GM12864 (cell line): ENCODE measurements around the gene CFAP90.

Experiments
- DNase-seq: peaks from one replicate; pipeline ENCODE4 v3.0.0-alpha.2; 2011; ENCODE audit warnings: low read depth
- H3K4me3 ChIP-seq: 2 replicates; pipeline ENCODE4 v1.5.1; 2011; ENCODE audit warnings: mild to moderate bottlenecking, low read depth, low read length, control low read depth
- TF ChIP-seq, protein P1 (sequence below): IDR thresholded peaks from 2 replicates; pipeline ENCODE4 v1.5.1; 2011; ENCODE audit warnings: low read depth, mild to moderate bottlenecking, moderate library complexity, low read length, control low read depth, inconsistent platforms; ENCODE audit errors: missing control alignments

Gene CFAP90

DNA sequence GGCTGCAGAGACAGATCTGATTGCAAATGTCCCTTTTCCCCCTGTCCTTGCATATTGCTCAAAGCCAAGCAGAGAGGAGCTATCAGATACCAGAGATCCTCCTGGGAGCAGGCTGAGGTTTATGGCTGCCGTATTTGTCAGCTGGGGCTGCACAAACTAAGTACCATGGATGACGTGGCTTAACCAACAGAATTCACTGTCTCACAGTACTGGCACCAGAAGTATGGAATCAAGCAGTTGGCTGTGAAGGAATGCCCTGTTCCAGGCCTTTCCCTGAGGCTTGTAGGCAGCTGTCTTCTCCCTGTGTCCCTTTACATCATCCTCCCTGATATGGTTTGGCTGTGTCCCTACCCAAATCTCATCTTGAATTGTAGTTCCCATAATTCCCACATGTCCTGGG, 2.6 kb downstream of the CFAP90 start:
- DNase-seq, result no peak
- H3K4me3 ChIP-seq, result no peak overlapping the region
- TF ChIP-seq, protein P1, sequence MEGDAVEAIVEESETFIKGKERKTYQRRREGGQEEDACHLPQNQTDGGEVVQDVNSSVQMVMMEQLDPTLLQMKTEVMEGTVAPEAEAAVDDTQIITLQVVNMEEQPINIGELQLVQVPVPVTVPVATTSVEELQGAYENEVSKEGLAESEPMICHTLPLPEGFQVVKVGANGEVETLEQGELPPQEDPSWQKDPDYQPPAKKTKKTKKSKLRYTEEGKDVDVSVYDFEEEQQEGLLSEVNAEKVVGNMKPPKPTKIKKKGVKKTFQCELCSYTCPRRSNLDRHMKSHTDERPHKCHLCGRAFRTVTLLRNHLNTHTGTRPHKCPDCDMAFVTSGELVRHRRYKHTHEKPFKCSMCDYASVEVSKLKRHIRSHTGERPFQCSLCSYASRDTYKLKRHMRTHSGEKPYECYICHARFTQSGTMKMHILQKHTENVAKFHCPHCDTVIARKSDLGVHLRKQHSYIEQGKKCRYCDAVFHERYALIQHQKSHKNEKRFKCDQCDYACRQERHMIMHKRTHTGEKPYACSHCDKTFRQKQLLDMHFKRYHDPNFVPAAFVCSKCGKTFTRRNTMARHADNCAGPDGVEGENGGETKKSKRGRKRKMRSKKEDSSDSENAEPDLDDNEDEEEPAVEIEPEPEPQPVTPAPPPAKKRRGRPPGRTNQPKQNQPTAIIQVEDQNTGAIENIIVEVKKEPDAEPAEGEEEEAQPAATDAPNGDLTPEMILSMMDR, result no peak

DNA sequence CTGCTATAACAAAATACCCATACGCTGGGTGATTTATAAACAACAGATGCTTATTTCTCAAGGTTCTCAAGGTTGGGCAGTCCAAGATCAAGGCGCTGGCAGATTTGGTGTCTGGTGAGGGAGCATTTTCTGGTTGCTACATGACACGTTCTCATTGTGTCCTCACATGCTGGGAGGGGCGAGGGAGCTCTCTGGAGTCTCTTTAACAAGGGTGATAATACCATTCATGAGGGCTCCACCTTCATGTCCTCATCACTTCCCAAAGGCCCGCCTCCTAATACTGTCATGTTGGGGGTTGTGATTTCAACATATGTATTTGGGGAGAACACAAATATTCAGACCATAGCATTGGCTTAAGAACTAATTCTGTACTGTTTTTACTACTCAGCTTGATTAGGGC, 4.6 kb downstream of the CFAP90 start:
- H3K4me3 ChIP-seq, result no peak overlapping the region
- TF ChIP-seq, protein P1, result no peak
- DNase-seq, result no peak

DNA sequence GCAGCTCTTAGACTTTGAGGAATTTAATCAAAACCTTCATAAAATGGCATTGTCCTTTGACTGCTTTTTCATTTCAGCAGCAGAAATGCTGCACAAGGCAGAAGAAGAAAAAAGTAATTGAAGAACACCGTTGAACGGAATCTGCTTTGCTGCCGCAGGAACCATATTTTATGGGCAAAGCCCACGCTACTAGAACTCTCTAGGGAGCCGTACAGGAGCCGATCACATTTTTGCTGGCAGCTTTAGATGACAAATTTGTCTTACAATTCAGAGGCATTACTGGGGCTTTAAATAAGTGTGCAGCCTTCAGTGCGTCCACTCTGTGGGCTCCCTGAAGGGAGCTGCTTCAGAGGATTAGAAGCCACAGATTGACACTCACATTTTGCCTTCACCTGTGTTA, 5.4 kb downstream of the CFAP90 start:
- H3K4me3 ChIP-seq, result no peak overlapping the region
- TF ChIP-seq, protein P1, result no peak
- DNase-seq, result no peak

DNA sequence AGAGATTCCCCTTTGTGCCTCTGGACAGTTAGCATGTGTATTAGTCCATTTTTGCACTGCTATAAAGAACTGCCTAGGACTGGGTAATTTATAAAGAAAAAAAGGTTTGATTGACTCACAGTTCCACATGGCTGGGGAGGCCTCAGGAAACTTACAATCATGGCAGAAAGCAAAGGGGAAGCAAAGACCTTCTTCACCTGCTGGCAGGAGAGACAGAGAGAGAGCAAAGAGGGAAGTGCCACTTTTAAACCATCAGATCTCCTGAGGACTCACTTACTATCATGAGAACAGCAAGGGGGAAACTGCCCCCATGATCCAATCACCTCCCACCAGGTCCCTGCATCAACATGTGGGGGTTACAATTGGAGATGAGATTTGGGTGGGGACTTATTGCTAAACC, 6.0 kb downstream of the CFAP90 start:
- TF ChIP-seq, protein P1, result no peak
- DNase-seq, result no peak

DNA sequence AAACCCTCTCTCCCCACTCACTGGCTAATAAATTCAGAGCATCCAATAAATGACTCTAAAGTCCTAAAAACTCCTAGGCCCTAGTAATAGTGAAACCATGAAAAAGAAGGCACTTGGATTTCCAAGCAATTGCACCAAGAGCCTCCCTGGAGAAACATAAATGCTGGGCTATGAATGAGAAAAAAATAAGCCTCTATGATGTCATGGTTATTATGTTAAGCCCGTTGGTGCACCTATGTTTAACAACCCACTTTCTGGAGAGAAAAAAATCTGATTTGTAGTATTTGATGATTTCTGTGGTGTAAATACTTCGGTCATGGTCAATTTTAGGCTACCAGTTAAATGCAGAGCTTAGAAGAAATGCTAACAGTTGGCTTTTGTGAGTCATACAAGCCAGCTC, 8.4 kb downstream of the CFAP90 start:
- TF ChIP-seq, protein P1, result no peak
- DNase-seq, result no peak
- H3K4me3 ChIP-seq, result no peak overlapping the region

More for the DNA sequence above, 6.0 kb downstream of the CFAP90 start:
- no peak overlapping the region for H3K4me3 ChIP-seq

DNA sequence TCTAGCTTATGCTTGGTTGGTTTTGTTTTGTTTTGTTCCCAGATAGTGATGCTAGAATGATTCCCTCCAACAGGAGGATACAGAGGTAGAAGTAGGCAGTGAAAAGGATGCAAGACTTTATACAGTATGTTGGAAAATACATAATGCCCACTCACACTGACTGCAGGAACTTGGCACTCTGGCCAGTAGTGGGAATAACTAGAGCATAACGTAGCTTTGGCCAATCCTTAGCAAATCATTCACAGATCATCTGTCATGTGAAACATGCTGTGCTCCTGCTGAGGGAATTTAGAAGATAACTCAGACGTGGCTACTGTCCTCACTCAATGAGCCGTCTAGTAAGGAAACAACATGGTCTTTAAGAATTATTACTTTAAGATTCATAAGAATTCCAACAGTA, 13.5 kb downstream of the CFAP90 start:
- H3K4me3 ChIP-seq, result no peak overlapping the region
- TF ChIP-seq, protein P1, result no peak
- no peak for DNase-seq

DNA sequence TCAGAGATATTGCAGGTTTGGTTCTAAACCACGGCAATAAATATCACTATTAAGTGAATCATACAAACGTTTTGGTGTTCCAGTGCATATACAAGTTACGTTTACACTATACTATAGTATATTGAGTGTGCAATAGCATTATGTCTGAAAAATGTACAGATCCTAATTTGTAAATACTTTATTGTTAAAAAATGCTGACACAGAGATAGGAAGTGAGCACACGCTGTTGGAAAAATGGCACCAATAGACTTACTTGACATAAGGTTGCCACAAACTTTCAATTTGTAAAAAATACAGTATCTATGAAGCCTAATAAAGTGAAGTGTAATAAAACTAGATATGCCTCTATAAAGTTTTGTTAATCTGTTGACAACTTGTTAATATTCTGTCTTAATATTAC, 16.0 kb downstream of the CFAP90 start:
- H3K4me3 ChIP-seq, result no peak overlapping the region
- TF ChIP-seq, protein P1, result no peak
- DNase-seq, result no peak
